GM19099 (cell line): ENCODE data around the gene SHH.

Source experiments
- POLR2A ChIP-seq: IDR thresholded peaks from 3 replicates; pipeline ENCODE4 v1.6.1; 2011; ENCODE audit warnings: low read depth; ENCODE audit not compliant: insufficient read length; ENCODE audit errors: extremely low read depth

The SHH gene

GRCh38 chr7:155796381-155797261, 15.6 kb downstream of the SHH start:
- no peak for TF ChIP-seq POLR2A

- no peak for TF ChIP-seq POLR2A
These were observed 16.3 kb downstream of the SHH start for GRCh38 chr7:155795951-155796350.

- TF ChIP-seq POLR2A = no peak
These were observed 16.9 kb downstream of the SHH start for GRCh38 chr7:155795401-155795800.

GRCh38 chr7:155794196-155794595, 18.1 kb downstream of the SHH start:
- no peak for TF ChIP-seq POLR2A

- no peak for TF ChIP-seq POLR2A
These were observed 18.5 kb downstream of the SHH start for GRCh38 chr7:155793720-155794119.

- TF ChIP-seq POLR2A = no peak
These were observed 19.2 kb downstream of the SHH start for GRCh38 chr7:155792999-155793560.

GRCh38 chr7:155792315-155792960, 19.8 kb downstream of the SHH start:
- TF ChIP-seq POLR2A = no peak

GRCh38 chr7:155791836-155792235, 20.4 kb downstream of the SHH start:
- no peak for TF ChIP-seq POLR2A

- TF ChIP-seq POLR2A = no peak
These were observed 21.0 kb downstream of the SHH start for GRCh38 chr7:155791214-155791737.

- TF ChIP-seq POLR2A = no peak
These were observed 21.6 kb downstream of the SHH start for GRCh38 chr7:155790666-155791065.

- no peak for TF ChIP-seq POLR2A
These were observed 23.1 kb downstream of the SHH start for GRCh38 chr7:155789001-155789725.

- TF ChIP-seq POLR2A = no peak
These were observed 23.7 kb downstream of the SHH start for GRCh38 chr7:155788616-155789000.

- TF ChIP-seq POLR2A = no peak
These were observed 25.0 kb downstream of the SHH start for GRCh38 chr7:155787171-155787851.

GRCh38 chr7:155786491-155786890, 25.8 kb downstream of the SHH start:
- no peak for TF ChIP-seq POLR2A
